MCF 10A (cell line): ENCODE results near the gene SLC9A1. TPM values are rescaled to one million over a fixed set of nuclear protein-coding genes. Genes with fewer than 3 reads are reported as not detected.

Experiments
- BruUV-seq: library from RNA; stranded (reverse); fragments of 400-500 nt; replicated peaks from 2 replicates; lab custom pipeline; 2021; lab: Mats Ljungman, UMichigan
- CTCF ChIA-PET: fragments of 300-600 bp; sonication (Branson Sonifier 250); formaldehyde crosslinking; extraction: SDS; loops from one replicate; lab custom pipeline; 2021; ENCODE audit warnings: antibody characterized with exemption, inconsistent platforms; lab: Yijun Ruan, JAX
- POLR2A ChIA-PET: fragments of 300-600, 350-650 bp; sonication (Branson Sonifier 250); formaldehyde crosslinking; extraction: SDS; loops from one replicate; lab custom pipeline; 2020; ENCODE audit warnings: antibody characterized with exemption, inconsistent platforms; lab: Yijun Ruan, JAX
- DNase-seq: peaks from one replicate; pipeline ENCODE4 v3.0.0-alpha.2; 2018; ENCODE audit not compliant: unreplicated experiment
- H3K27ac Mint-ChIP-seq: one replicate; pipeline ENCODE4 v1.8.0; 2022; ENCODE audit warnings: mild to moderate bottlenecking, low read depth, mixed read lengths; ENCODE audit not compliant: unreplicated experiment
- H3K27me3 Mint-ChIP-seq: one replicate; pipeline ENCODE4 v1.8.0; 2022; ENCODE audit warnings: mixed read lengths; ENCODE audit not compliant: insufficient read depth, unreplicated experiment
- H3K36me3 Mint-ChIP-seq: one replicate; pipeline ENCODE4 v1.8.0; 2022; ENCODE audit warnings: mild to moderate bottlenecking, moderate library complexity, mixed read lengths; ENCODE audit not compliant: insufficient read depth, unreplicated experiment
- H3K4me1 Mint-ChIP-seq: one replicate; pipeline ENCODE4 v1.8.0; 2022; ENCODE audit warnings: mixed read lengths; ENCODE audit not compliant: insufficient read depth, unreplicated experiment
- H3K4me3 Mint-ChIP-seq: one replicate; pipeline ENCODE4 v1.8.0; 2022; ENCODE audit warnings: mild to moderate bottlenecking, moderate library complexity, mixed read lengths; ENCODE audit not compliant: unreplicated experiment
- H3K9me3 Mint-ChIP-seq: one replicate; pipeline ENCODE4 v1.8.0; 2022; ENCODE audit warnings: mixed read lengths; ENCODE audit not compliant: unreplicated experiment
- intact Hi-C: fragments of 100-400 bp; cut with micrococcal nuclease; formaldehyde crosslinking; loops from 2 replicates; pipeline ENCODE4 v1.14.1; 2022
- total RNA-seq: library from RNA; stranded (reverse); gene quantifications from 2 replicates; pipeline ENCODE4 v1.2.3, GENCODE V29; 2022
- TF ChIP-seq, protein P1 (sequence below): fragments of 200-600 bp; IDR thresholded peaks from one replicate; pipeline ENCODE4 v1.8.0; 2022; ENCODE audit warnings: antibody characterized with exemption, mild to moderate bottlenecking; ENCODE audit not compliant: unreplicated experiment

SLC9A1 gene
- total RNA-seq, 1 experiment from 2014 or later, result 88.8 TPM

GRCh38 chr1:27117733-27118439, 37.0 kb downstream of the SLC9A1 start:
- DNase-seq, result peak; percentile 31
- TF ChIP-seq, protein P1, sequence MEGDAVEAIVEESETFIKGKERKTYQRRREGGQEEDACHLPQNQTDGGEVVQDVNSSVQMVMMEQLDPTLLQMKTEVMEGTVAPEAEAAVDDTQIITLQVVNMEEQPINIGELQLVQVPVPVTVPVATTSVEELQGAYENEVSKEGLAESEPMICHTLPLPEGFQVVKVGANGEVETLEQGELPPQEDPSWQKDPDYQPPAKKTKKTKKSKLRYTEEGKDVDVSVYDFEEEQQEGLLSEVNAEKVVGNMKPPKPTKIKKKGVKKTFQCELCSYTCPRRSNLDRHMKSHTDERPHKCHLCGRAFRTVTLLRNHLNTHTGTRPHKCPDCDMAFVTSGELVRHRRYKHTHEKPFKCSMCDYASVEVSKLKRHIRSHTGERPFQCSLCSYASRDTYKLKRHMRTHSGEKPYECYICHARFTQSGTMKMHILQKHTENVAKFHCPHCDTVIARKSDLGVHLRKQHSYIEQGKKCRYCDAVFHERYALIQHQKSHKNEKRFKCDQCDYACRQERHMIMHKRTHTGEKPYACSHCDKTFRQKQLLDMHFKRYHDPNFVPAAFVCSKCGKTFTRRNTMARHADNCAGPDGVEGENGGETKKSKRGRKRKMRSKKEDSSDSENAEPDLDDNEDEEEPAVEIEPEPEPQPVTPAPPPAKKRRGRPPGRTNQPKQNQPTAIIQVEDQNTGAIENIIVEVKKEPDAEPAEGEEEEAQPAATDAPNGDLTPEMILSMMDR, result no peak
- POLR2A ChIA-PET, result interaction anchor here (0.7 to 1.8 kb wide), 7 partner anchors 21 to 535 kb away, joined by 3 to 7 read pairs (median 3); partner anchors contain the start of gene SLC9A1
- no TSS peak for BruUV-seq
- intact Hi-C loops, result no loop called here
- Mint-ChIP-seq H3K36me3 (no peaks in the 10 kb centered on the region), H3K27ac (no peak overlapping the region), H3K4me1 (peaks cover 44% of the 10 kb centered on the region), H3K4me3 (no peak overlapping the region), H3K27me3 (no peaks in the 10 kb centered on the region), H3K9me3 (no peaks in the 10 kb centered on the region)
- CTCF ChIA-PET, result interaction anchor here (0.5 to 1.2 kb wide), 6 partner anchors 9 to 489 kb away, joined by 3 to 7 read pairs (median 4); no protein-coding TSS in a partner anchor

- Mint-ChIP-seq H3K4me1 (peaks cover 45% of the 10 kb centered on the region), H3K9me3 (no peaks in the 10 kb centered on the region), H3K36me3 (peaks cover 8% of the 10 kb centered on the region), H3K27me3 (no peaks in the 10 kb centered on the region), H3K27ac (no peak overlapping the region), H3K4me3 (no peak overlapping the region)
- peak; percentile 81 for DNase-seq
- BruUV-seq, result no TSS peak
- intact Hi-C loops, result no loop called here
- TF ChIP-seq, protein P1, result no peak
- POLR2A ChIA-PET, result interaction anchor here (1.8 to 1.9 kb wide), 2 partner anchors 24 to 38 kb away, joined by 5 to 7 read pairs; partner anchors contain the start of gene SLC9A1
- CTCF ChIA-PET, result interaction anchor here (1.2 to 1.9 kb wide), 2 partner anchors 24 to 167 kb away, joined by 4 to 9 read pairs; no protein-coding TSS in a partner anchor
Observed at GRCh38 chr1:27116697-27117096, 38.2 kb downstream of the SLC9A1 start.

DNA sequence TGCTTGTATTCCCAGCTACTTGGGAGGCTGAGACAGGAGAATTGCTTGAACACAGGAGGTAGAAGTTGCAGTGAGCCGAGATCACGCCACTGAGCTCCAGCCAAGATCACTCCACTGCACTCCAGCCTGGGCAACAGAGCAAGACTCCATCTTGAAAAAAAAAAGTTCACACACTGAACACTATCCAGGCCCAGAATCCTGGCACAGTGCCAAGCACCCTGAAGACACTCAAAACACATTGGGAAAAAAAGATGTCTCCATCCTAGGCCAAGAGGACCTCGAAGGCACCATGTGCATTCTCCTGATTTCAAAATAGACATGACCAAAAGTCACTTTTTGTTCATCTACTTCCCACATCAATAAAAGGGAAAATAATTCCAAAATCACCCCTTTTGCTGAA, 38.7 kb downstream of the SLC9A1 start:
- POLR2A ChIA-PET, result interaction anchor here (1.9 kb wide), 1 partner anchor 25 kb away, joined by 5 read pairs; no protein-coding TSS in a partner anchor
- intact Hi-C loops, result no loop called here
- no peaks in the 10 kb centered on the region for H3K9me3 Mint-ChIP-seq
- H3K27me3 Mint-ChIP-seq, result no peaks in the 10 kb centered on the region
- TF ChIP-seq, protein P1, result no peak
- BruUV-seq, result no TSS peak
- peaks cover 8% of the 10 kb centered on the region for H3K36me3 Mint-ChIP-seq
- peak; percentile 42 for DNase-seq
- CTCF ChIA-PET, result interaction anchor here (1.8 to 1.9 kb wide), 2 partner anchors 8 to 168 kb away, joined by 5 to 9 read pairs; no protein-coding TSS in a partner anchor
- H3K4me1 Mint-ChIP-seq, result peaks cover 46% of the 10 kb centered on the region
- no peak overlapping the region for H3K27ac Mint-ChIP-seq
- no peak overlapping the region for H3K4me3 Mint-ChIP-seq

DNA sequence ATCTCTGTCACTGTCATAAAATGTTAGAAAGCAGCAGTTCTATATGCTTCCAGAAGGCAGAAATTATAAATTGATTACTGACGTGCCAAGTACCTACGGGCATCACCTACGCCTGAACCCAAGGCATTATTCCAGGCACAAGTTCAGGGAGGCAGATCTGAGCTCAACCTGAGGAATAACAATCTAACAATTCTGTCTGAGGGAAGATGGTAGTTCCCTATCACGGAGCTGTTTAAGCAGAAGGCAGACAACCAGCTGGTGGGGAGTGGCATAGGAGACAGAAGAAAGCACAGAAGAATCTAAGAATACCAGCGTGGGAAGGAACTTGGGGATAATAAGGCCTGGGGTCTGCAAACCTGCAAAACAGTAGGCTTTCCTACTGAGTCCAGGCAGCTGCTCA, 40.4 kb downstream of the SLC9A1 start:
- TF ChIP-seq, protein P1, result no peak
- H3K27ac Mint-ChIP-seq, result no peak overlapping the region
- H3K9me3 Mint-ChIP-seq, result no peaks in the 10 kb centered on the region
- CTCF ChIA-PET, result interaction anchor here (0.7 to 4.6 kb wide), 5 partner anchors 10 to 170 kb away, joined by 3 to 35 read pairs (median 5); partner anchors contain the start of gene SLC9A1
- no peaks in the 10 kb centered on the region for H3K27me3 Mint-ChIP-seq
- H3K36me3 Mint-ChIP-seq, result peaks cover 12% of the 10 kb centered on the region
- no peak for DNase-seq
- intact Hi-C loops, result no loop called here
- POLR2A ChIA-PET, result interaction anchor here (0.9 to 1.2 kb wide), 3 partner anchors 28 to 40 kb away, joined by 3 to 4 read pairs (median 3); partner anchors contain the start of gene SLC9A1
- H3K4me3 Mint-ChIP-seq, result no peak overlapping the region
- H3K4me1 Mint-ChIP-seq, result peaks cover 47% of the 10 kb centered on the region
- no TSS peak for BruUV-seq
